Fibroblast of mammary gland (primary cell): ENCODE data around the gene AMER3.

ENCODE experiments used
- DNase-seq: peaks from one replicate; pipeline ENCODE4 v3.0.0-alpha.2; 2010; ENCODE audit warnings: low read depth
- H3K4me3 ChIP-seq: 2 replicates; pipeline ENCODE4 v1.5.1; 2011; ENCODE audit warnings: low read depth, mild to moderate bottlenecking, low read length, moderate library complexity; ENCODE audit not compliant: control insufficient read depth
- CTCF ChIP-seq: conservative IDR thresholded peaks from 2 replicates; pipeline ENCODE4 v1.5.1; 2011; ENCODE audit warnings: low read depth, low read length, inconsistent platforms; ENCODE audit not compliant: control insufficient read depth, insufficient read depth

The AMER3 gene

GRCh38 chr2:130785466-130786055 is 30.2 kb downstream of the AMER3 start:
- no peak for DNase-seq
- no peak overlapping the region for H3K4me3 ChIP-seq
- no peak for TF ChIP-seq CTCF

GRCh38 chr2:130786076-130786475 is 30.7 kb downstream of the AMER3 start:
- no peak for TF ChIP-seq CTCF
- H3K4me3 ChIP-seq = no peak overlapping the region
- no peak for DNase-seq

GRCh38 chr2:130787841-130788240 is 32.5 kb downstream of the AMER3 start:
- no peak overlapping the region for H3K4me3 ChIP-seq
- no peak for TF ChIP-seq CTCF
- no peak for DNase-seq

- no peak for DNase-seq
- TF ChIP-seq CTCF = no peak
- H3K4me3 ChIP-seq = no peak overlapping the region
These were observed 35.0 kb downstream of the AMER3 start for GRCh38 chr2:130790312-130790711.

DNA sequence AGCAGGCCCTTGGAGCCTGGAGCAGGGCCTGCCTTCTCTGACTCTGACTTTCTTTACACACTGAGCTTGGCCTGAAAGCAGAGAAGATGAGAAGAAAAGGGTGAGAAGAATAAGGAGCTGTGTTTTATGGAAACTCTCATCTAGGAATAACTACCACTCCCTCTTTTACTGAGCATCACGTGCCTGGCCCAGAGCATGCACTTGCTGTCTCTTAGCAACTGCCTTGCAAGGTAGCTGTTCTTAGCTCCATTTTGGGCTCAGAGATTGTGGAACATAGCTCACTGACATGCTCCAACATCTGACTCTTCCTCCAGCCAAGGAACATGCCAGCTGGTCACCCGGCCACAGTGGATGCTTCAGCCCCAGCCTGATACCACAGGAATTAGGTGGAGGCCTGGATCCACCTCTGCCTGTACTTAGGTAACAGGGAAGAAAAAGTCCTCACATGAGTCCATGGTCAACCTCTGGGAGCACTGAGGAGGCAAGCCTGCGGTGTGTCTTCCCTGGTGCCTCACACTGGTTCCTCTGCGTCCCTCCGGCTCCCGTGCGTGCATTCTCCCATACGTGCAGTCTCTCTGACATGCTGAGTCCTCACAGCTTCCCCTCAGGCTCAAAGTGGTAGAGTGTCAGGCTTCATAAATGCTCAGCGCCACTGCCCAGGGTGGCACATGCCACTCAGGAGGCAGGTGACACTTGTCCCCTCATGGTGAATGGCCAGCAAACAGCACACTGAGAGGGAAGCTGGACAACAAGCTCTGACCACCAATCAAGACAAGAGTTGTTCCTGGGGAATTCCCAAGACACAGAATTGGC is 35.7 kb downstream of the AMER3 start:
- no peak overlapping the region for H3K4me3 ChIP-seq
- no peak for TF ChIP-seq CTCF
- DNase-seq = no peak

DNA sequence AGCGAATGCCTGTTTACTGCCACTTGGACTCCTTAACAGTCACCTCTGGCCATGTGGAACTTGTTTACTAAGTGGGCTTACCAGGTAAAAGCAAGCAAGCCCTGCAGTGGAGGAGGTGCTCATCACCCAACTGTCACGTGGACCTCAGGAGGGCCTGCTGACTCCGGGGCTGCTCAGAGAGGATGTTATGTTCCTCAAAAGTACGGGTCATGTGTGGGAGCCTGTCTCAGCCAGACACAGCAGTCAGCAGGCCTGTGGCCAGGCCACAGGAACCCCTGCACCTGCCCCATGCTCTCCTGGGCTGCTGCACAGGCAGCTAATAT is 36.2 kb downstream of the AMER3 start:
- TF ChIP-seq CTCF = no peak
- no peak overlapping the region for H3K4me3 ChIP-seq
- no peak for DNase-seq
